Peyer's patch (tissue), 4 donors: ENCODE measurements around the gene CLCF1.

Source experiments
- POLR2A ChIP-seq, 2 donors: fragments of 450-650 bp; IDR thresholded peaks; one replicate each; pipeline ENCODE4 v1.5.1; 2017; ENCODE audit warnings: antibody characterized with exemption in 2 of 2, mild to moderate bottlenecking in 2 of 2, moderate library complexity in 2 of 2
- TF ChIP-seq, protein P1 (sequence below), 6 experiments: fragments of 450-650 bp in 4 of 6; fragments of 200-600 bp in 2 of 6; sonication (generic) in 1 of 6; IDR thresholded peaks; one replicate each; pipeline ENCODE4 v1.5.1; 2017 to 2019; ENCODE audit warnings: antibody characterized with exemption in 6 of 6, mild to moderate bottlenecking in 3 of 6, moderate library complexity in 1 of 6

DNA sequence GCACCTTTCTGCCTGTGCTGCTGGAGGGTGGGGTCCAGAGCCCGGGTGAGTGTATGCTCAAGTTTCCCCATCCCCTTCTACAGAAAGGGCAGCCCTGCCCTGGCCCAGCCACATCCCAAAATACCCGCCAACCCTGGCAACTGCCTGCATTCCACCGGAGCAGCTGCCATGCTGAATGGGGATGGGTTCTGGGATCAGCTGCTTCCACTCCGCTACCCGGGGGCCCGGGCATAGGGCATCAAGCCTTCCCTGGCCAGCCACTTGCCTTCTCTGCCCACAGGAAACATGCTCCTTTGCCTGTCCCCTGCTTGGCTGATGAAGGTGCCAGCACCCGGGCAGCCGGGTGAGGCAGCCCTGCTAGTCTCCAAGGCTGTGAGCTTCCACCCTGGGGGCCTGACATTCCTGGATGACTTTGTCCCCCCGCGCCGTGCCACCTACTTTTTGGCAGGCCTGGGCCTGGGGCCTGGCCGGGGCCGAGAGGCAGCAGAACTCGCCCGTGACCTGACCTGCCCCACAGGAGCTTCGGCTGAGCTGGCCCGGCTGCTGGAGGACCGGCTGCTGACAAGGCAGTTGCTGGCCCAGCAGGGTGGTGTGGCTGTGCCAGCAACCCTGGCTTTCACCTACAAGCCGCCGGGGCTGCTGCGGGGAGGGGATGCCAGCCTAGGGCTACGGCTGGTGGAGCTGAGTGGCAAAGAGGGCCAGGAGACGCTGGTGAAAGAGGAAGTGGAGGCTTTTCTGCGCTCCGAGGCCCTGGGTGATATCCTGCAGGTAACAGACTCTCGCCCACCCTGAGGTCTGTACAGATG lies 45.3 kb upstream of the CLCF1 start:
- TF ChIP-seq, protein P1, sequence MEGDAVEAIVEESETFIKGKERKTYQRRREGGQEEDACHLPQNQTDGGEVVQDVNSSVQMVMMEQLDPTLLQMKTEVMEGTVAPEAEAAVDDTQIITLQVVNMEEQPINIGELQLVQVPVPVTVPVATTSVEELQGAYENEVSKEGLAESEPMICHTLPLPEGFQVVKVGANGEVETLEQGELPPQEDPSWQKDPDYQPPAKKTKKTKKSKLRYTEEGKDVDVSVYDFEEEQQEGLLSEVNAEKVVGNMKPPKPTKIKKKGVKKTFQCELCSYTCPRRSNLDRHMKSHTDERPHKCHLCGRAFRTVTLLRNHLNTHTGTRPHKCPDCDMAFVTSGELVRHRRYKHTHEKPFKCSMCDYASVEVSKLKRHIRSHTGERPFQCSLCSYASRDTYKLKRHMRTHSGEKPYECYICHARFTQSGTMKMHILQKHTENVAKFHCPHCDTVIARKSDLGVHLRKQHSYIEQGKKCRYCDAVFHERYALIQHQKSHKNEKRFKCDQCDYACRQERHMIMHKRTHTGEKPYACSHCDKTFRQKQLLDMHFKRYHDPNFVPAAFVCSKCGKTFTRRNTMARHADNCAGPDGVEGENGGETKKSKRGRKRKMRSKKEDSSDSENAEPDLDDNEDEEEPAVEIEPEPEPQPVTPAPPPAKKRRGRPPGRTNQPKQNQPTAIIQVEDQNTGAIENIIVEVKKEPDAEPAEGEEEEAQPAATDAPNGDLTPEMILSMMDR (IDR thresholded peaks at IDR 0.05): no peak
- no peak for TF ChIP-seq POLR2A (IDR thresholded peaks at IDR 0.05)
